Uterus (tissue), 4 donors: Measurements from ENCODE around the gene DHX8. TPM values are rescaled to one million over a fixed set of nuclear protein-coding genes. Genes with fewer than 3 reads are reported as not detected.

ENCODE experiments used
- DNase-seq, 2 donors: peaks; one replicate each; pipeline ENCODE4 v3.0.0-alpha.2; 2019 to 2020
- H3K27ac ChIP-seq, 2 donors: fragments of 200-600 bp; sonication (generic); 1 replicate in 1 of 2; 2 replicates in 1 of 2; pipeline ENCODE4 v1.5.1; 2016 to 2018
- H3K27me3 ChIP-seq, 2 donors: fragments of 200-600 bp; sonication (generic); one replicate each; pipeline ENCODE4 v1.5.1; 2018 to 2019; ENCODE audit warnings: control low read depth in 1 of 2
- H3K36me3 ChIP-seq, 2 donors: fragments of 200-600 bp; sonication (generic); one replicate each; pipeline ENCODE4 v1.5.1; 2019; ENCODE audit warnings: control low read depth in 1 of 2
- H3K4me1 ChIP-seq, 2 donors: fragments of 200-600 bp; sonication (generic); one replicate each; pipeline ENCODE4 v1.5.1; 2018 to 2019; ENCODE audit warnings: control low read depth in 1 of 2
- H3K4me3 ChIP-seq, 2 donors: fragments of 200-600 bp; sonication (generic); 1 replicate in 1 of 2; 2 replicates in 1 of 2; pipeline ENCODE4 v1.5.1; 2018 to 2019; ENCODE audit warnings: mild to moderate bottlenecking in 1 of 2
- H3K9me3 ChIP-seq, 2 donors: fragments of 200-600 bp; sonication (generic); one replicate each; pipeline ENCODE4 v1.5.1; 2019; ENCODE audit warnings: control low read depth in 1 of 2
- CTCF ChIP-seq, 4 experiments: fragments of 200-600 bp in 2 of 4; fragments of 450-650 bp in 2 of 4; sonication (generic) in 2 of 4; IDR thresholded peaks; one replicate each; pipeline ENCODE4 v1.5.1; 2016 to 2019; ENCODE audit warnings: antibody characterized with exemption in 4 of 4, mild to moderate bottlenecking in 2 of 4, moderate library complexity in 1 of 4
- POLR2A ChIP-seq, 2 donors: fragments of 450-650 bp; IDR thresholded peaks; one replicate each; pipeline ENCODE4 v1.6.1; 2016; ENCODE audit warnings: antibody characterized with exemption in 2 of 2, mild to moderate bottlenecking in 1 of 2, moderate library complexity in 1 of 2
- intact Hi-C: fragments of 100-400 bp; cut with DNase I; formaldehyde crosslinking; loops from one replicate; pipeline ENCODE4 v1.15.1; 2023; ENCODE audit warnings: low total_unique reads
- total RNA-seq, 4 donors: library from RNA; depleted of rRNA in 3 of 4; stranded (reverse); fragments of >200 nt in 3 of 4; gene quantifications; one replicate each; pipeline versions ENCODE4 v1.1.0 to v1.2.4, GENCODE V29; 2014 to 2023
- donor health status: DM: yes; HTN: yes; CAD: no.

DHX8 gene
- total RNA-seq, 4 donors from 2014 or later, result 8.5 to 54.6 (median 32.0) TPM

- no peaks in the 10 kb centered on the region for H3K27me3 ChIP-seq
- H3K27ac ChIP-seq, result no peak overlapping the region
Measured at GRCh38 chr17:43543300-43543699, 59.5 kb downstream of the DHX8 start.

GRCh38 chr17:43543771-43544575 lies 60.2 kb downstream of the DHX8 start:
- Histone ChIP-seq H3K4me1 (peaks cover 4 to 13% of the 10 kb centered on the region in 2 donors), H3K36me3 (no peaks in the 10 kb centered on the region), H3K9me3 (no peaks in the 10 kb centered on the region), H3K4me3 (no peak overlapping the region), H3K27me3 (no peaks in the 10 kb centered on the region), H3K27ac (no peak overlapping the region)
- intact Hi-C loops, result no loop called here
- TF ChIP-seq POLR2A (IDR thresholded peaks at IDR 0.05) (no peak), CTCF (IDR thresholded peaks at IDR 0.05) (no peak)
- no peak for DNase-seq

More at GRCh38 chr17:43543300-43543699, 59.5 kb downstream of the DHX8 start:
- intact Hi-C loops, result no loop called here
- Histone ChIP-seq H3K36me3 (no peaks in the 10 kb centered on the region), H3K4me1 (peaks cover 4 to 13% of the 10 kb centered on the region in 2 donors), H3K4me3 (no peak overlapping the region), H3K9me3 (no peaks in the 10 kb centered on the region)
- DNase-seq, result no peak
- TF ChIP-seq POLR2A (IDR thresholded peaks at IDR 0.05) (no peak), CTCF (IDR thresholded peaks at IDR 0.05) (no peak)

GRCh38 chr17:43545383-43545632 lies 61.5 kb downstream of the DHX8 start:
- intact Hi-C loops, result no loop called here
- H3K27me3 ChIP-seq, result no peaks in the 10 kb centered on the region
- no peak overlapping the region for H3K27ac ChIP-seq

GRCh38 chr17:43546319-43547188 lies 62.8 kb downstream of the DHX8 start, which contains the start of gene ETV4:
ETV4 (minus strand) TSS chr17:43546340; CDS start chr17:43545617, 723 bp downstream.
- Histone ChIP-seq H3K4me3 (peak within 1 kb of the TSS; percentile 35 to 44), H3K27me3 (no peaks in the 10 kb centered on the region), H3K4me1 (peaks cover 4 to 13% of the 10 kb centered on the region in 2 donors), H3K9me3 (no peaks in the 10 kb centered on the region), H3K27ac (no peak within 1 kb of the TSS), H3K36me3 (no peaks in the 10 kb centered on the region)
- intact Hi-C loops, result no loop called here
- DNase-seq, result peak; percentile 80 to 89
- no peak for TF ChIP-seq CTCF (IDR thresholded peaks at IDR 0.05)
- TF ChIP-seq POLR2A (IDR thresholded peaks at IDR 0.05), result no peak

More at GRCh38 chr17:43545383-43545632, 61.5 kb downstream of the DHX8 start:
- Histone ChIP-seq H3K4me1 (peaks cover 4 to 13% of the 10 kb centered on the region in 2 donors), H3K9me3 (no peaks in the 10 kb centered on the region), H3K36me3 (no peaks in the 10 kb centered on the region), H3K4me3 (peak overlapping the region; percentile 35 to 44)
- TF ChIP-seq CTCF (IDR thresholded peaks at IDR 0.05), result no peak
- no peak for TF ChIP-seq POLR2A (IDR thresholded peaks at IDR 0.05)
- peak in 1 of 2 donors; percentile 26 for DNase-seq

- Histone ChIP-seq H3K27ac (no peak overlapping the region), H3K4me3 (no peak overlapping the region), H3K36me3 (no peaks in the 10 kb centered on the region), H3K27me3 (no peaks in the 10 kb centered on the region), H3K4me1 (peaks cover 4 to 13% of the 10 kb centered on the region in 2 donors), H3K9me3 (no peaks in the 10 kb centered on the region)
- no peak for DNase-seq
- TF ChIP-seq POLR2A (IDR thresholded peaks at IDR 0.05), result no peak
- no peak for TF ChIP-seq CTCF (IDR thresholded peaks at IDR 0.05)
- intact Hi-C loops, result no loop called here
Measured at GRCh38 chr17:43547189-43547550, 63.4 kb downstream of the DHX8 start.
